Kidney (tissue), 22 donors: Measurements from ENCODE around the gene RNF123. TPM values are rescaled to one million over a fixed set of nuclear protein-coding genes. Genes with fewer than 3 reads are reported as not detected.

Experiments
- DNase-seq, 5 donors: peaks; one replicate each; pipeline ENCODE4 v3.0.0-alpha.2; 2013 to 2020
- FAIRE-seq: peaks from 2 replicates; lab custom pipeline; 2012; peaks lifted over from hg19 to GRCh38; lab: Jason Lieb, UNC
- H3K27ac ChIP-seq, 2 donors: one replicate each; pipeline ENCODE4 v1.7.0; 2013; ENCODE audit warnings: low read depth in 2 of 2, low read length in 2 of 2, inconsistent platforms in 1 of 2
- H3K27me3 ChIP-seq: one replicate; pipeline ENCODE4 v1.7.1; 2013; ENCODE audit warnings: low read length, inconsistent platforms; ENCODE audit not compliant: control insufficient read depth, insufficient read depth
- H3K36me3 ChIP-seq, 3 donors: one replicate each; pipeline versions ENCODE4 v1.7.0 to v1.7.1; 2013; ENCODE audit warnings: low read length in 3 of 3, control low read depth in 1 of 3, inconsistent platforms in 1 of 3; ENCODE audit not compliant: insufficient read depth in 3 of 3, control insufficient read depth in 2 of 3
- H3K4me1 ChIP-seq, 3 donors: one replicate each; pipeline versions ENCODE4 v1.7.0 to v1.7.1; 2013; ENCODE audit warnings: low read length in 3 of 3, inconsistent platforms in 1 of 3, low read depth in 1 of 3; ENCODE audit not compliant: control insufficient read depth in 2 of 3, insufficient read depth in 2 of 3
- H3K4me3 ChIP-seq, 3 donors: one replicate each; pipeline versions ENCODE4 v1.7.0 to v1.8.1; 2013; ENCODE audit warnings: low read length in 3 of 3, control low read depth in 1 of 3, inconsistent platforms in 1 of 3
- H3K9ac ChIP-seq, 3 donors: one replicate each; pipeline versions ENCODE4 v1.7.0 to v1.7.1; 2013; ENCODE audit warnings: low read length in 3 of 3, control low read depth in 1 of 3, inconsistent platforms in 1 of 3
- H3K9me3 ChIP-seq, 3 donors: one replicate each; pipeline versions ENCODE4 v1.7.0 to v1.7.1; 2013; ENCODE audit warnings: low read length in 3 of 3, control low read depth in 1 of 3, inconsistent platforms in 1 of 3; ENCODE audit not compliant: control insufficient read depth in 2 of 3, insufficient read depth in 1 of 3
- intact Hi-C: fragments of 100-400 bp; cut with DNase I; formaldehyde crosslinking; loops from one replicate; pipeline ENCODE4 v1.11.1; 2022
- long read RNA-seq, 10 donors: library from polyadenylated mRNA in 1 of 10; unstranded in 1 of 10; transcript quantifications; one replicate each; pipeline ENCODE4 v2.0.0 and lab custom pipeline, GENCODE V29; 2021 to 2026
- polyA plus RNA-seq: library from polyadenylated mRNA; stranded (reverse); fragments of 350-450 nt; fragmentation: Illumina TruSeq; extraction: RNeasy Lipid Tissue Mini Kit (QIAGEN cat#74804); gene quantifications from one replicate; pipeline ENCODE4 v1.2.3, GENCODE V29; 2014; ENCODE audit warnings: low read depth, low replicate concordance; ENCODE audit not compliant: insufficient read depth
- total RNA-seq: library from RNA; stranded (reverse); fragmentation: NEBNext Ultra II Directional; extraction: Animal tissue kit (Norgen Biotek cat#: 25700); gene quantifications from one replicate; pipeline ENCODE4 v1.2.1, GENCODE V29; 2021
- TF ChIP-seq, protein P1 (sequence below): IDR thresholded peaks from 3 replicates; pipeline ENCODE4 v1.5.1; 2012; ENCODE audit warnings: mild to moderate bottlenecking, moderate library complexity, borderline replicate concordance; ENCODE audit not compliant: insufficient read depth; ENCODE audit errors: extremely low read depth
- donor health status: control.
- donor health status: control.
- donor health status: control.
- donor health status: control.
- donor health status: control.
- donor health status: DM: yes; HTN: yes; CAD: no.
- donor health status: Normal renal cell carcinoma (clear cell type).

Gene RNF123
- 43.7 TPM for total RNA-seq
- polyA plus RNA-seq: 41.7 TPM
- long read RNA-seq, donor 1: 0 reads
- long read RNA-seq, donor 2, partial matches to known transcripts: 15 of 15 reads
- long read RNA-seq, donor 2, other reads (novel, unspliced or antisense): 0 of 15 reads
- long read RNA-seq, donor 3, partial matches to known transcripts: 5 of 5 reads
- long read RNA-seq, donor 3, other reads (novel, unspliced or antisense): 0 of 5 reads
- long read RNA-seq, donor 4, partial matches to known transcripts: 11 of 11 reads
- long read RNA-seq, donor 4, other reads (novel, unspliced or antisense): 0 of 11 reads
- long read RNA-seq, donor 5: 0 reads
- long read RNA-seq, donor 6, partial matches to known transcripts: 10 of 10 reads
- long read RNA-seq, donor 6, other reads (novel, unspliced or antisense): 0 of 10 reads
- long read RNA-seq, donor 7, full-length matches to known transcripts: 4 of 34 reads
- long read RNA-seq, donor 7, partial matches to known transcripts: 11 of 34 reads
- long read RNA-seq, donor 7, other reads (novel, unspliced or antisense): 19 of 34 reads
- long read RNA-seq, donor 8, partial matches to known transcripts: 0 of 7 reads
- long read RNA-seq, donor 8, other reads (novel, unspliced or antisense): 7 of 7 reads
- long read RNA-seq, donor 9, partial matches to known transcripts: 5 of 5 reads
- long read RNA-seq, donor 9, other reads (novel, unspliced or antisense): 0 of 5 reads
- long read RNA-seq, donor 10, partial matches to known transcripts: 28 of 29 reads
- long read RNA-seq, donor 10, other reads (novel, unspliced or antisense): 0 of 29 reads

DNA sequence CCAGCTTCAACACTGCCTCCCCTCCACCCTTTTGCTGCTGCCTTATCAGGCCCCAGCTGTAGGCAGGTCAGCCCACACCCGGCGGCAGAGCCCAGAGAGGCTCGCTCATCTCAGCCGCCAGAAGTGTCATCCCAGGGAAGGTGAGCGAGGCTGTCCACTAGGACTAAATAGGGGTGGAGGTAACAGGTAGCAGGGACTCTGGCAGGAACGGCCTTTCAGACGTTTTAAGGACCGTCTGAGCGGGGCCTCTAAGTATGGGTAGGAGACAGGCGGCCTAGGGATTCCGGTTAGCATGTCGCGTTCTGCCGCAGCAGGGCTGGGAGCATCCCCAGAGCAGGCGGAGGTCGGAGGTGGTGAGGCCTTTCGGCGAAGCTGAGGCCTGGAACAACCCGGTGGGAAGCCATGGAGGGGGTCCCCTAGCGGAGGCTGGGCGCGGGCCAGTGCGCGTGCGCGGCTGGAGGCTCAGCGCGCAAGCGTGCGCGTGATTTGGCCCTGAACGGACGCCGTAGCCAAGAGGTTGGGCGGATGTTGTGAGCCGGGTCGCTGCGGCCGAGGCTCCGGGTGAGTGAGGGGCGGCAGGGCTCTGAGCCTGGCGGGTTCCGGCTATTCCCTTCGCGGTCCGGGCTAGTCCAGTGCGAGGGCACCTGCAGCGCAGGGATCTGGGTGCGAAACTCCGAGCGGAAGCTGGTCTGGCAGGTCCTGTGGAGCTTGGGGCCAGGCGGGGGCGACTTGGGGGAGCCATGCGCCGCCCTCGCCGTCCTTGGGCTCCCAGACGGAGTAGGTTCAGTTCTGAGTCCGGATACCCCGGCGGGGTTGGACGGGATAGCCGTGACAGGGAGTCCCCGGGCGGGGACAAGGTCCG lies at the start of gene RNF123, which contains the start of gene MST1:
TSS of gene RNF123 (plus strand) at position 512 of the 862 bp plus-strand sequence. CDS start 1,609 bp downstream, outside the sequence.
TSS of gene MST1 (minus strand) at position 429 of the 862 bp plus-strand sequence. CDS start 783 bp downstream, outside the sequence.
- H3K36me3 ChIP-seq: no peaks in the 10 kb centered on the region
- intact Hi-C loops: no loop called here
- H3K4me1 ChIP-seq: peaks cover 0 to 25% (median 4%) of the 10 kb centered on the region in 3 donors
- H3K4me3 ChIP-seq: peak within 1 kb of the TSS; percentile 57 to 89 (median 83)
- peak within 1 kb of the TSS; percentile 85 to 89 for H3K27ac ChIP-seq
- no peaks in the 10 kb centered on the region for H3K27me3 ChIP-seq
- FAIRE-seq (no peak), DNase-seq (peak; percentile 95 to 97 (median 96))
- H3K9me3 ChIP-seq: no peaks in the 10 kb centered on the region
- TF ChIP-seq, protein P1, sequence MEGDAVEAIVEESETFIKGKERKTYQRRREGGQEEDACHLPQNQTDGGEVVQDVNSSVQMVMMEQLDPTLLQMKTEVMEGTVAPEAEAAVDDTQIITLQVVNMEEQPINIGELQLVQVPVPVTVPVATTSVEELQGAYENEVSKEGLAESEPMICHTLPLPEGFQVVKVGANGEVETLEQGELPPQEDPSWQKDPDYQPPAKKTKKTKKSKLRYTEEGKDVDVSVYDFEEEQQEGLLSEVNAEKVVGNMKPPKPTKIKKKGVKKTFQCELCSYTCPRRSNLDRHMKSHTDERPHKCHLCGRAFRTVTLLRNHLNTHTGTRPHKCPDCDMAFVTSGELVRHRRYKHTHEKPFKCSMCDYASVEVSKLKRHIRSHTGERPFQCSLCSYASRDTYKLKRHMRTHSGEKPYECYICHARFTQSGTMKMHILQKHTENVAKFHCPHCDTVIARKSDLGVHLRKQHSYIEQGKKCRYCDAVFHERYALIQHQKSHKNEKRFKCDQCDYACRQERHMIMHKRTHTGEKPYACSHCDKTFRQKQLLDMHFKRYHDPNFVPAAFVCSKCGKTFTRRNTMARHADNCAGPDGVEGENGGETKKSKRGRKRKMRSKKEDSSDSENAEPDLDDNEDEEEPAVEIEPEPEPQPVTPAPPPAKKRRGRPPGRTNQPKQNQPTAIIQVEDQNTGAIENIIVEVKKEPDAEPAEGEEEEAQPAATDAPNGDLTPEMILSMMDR: no peak
- H3K9ac ChIP-seq: peak within 1 kb of the TSS; percentile 58 to 96 (median 93)

DNA sequence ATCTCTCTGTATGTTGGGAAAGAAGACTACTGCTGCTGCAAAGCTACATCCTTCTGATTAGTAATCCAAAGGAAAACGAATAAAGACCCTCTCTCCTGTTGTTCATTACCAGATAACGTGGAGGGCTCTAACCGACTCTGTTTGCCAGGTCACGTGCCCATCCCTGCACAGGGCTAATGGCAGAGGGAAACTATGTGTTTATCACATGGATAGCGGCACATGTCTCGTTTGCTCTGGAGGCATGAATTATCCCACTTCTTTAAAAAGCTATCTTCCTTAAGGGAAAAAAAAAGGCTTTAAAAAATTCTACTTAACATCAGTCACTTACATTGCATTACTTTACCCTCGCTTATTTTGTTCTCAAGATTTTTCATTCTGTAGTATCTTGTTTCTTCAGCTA lies 48.1 kb upstream of the RNF123 start:
- TF ChIP-seq, protein P1: no peak
- FAIRE-seq (no peak), DNase-seq (no peak)
- Histone ChIP-seq H3K9me3 (no peaks in the 10 kb centered on the region), H3K4me3 (no peak overlapping the region), H3K9ac (no peak overlapping the region), H3K4me1 (no peaks in the 10 kb centered on the region), H3K27ac (no peak overlapping the region), H3K36me3 (no peaks in the 10 kb centered on the region), H3K27me3 (no peaks in the 10 kb centered on the region)
- intact Hi-C loops: no loop called here

DNA sequence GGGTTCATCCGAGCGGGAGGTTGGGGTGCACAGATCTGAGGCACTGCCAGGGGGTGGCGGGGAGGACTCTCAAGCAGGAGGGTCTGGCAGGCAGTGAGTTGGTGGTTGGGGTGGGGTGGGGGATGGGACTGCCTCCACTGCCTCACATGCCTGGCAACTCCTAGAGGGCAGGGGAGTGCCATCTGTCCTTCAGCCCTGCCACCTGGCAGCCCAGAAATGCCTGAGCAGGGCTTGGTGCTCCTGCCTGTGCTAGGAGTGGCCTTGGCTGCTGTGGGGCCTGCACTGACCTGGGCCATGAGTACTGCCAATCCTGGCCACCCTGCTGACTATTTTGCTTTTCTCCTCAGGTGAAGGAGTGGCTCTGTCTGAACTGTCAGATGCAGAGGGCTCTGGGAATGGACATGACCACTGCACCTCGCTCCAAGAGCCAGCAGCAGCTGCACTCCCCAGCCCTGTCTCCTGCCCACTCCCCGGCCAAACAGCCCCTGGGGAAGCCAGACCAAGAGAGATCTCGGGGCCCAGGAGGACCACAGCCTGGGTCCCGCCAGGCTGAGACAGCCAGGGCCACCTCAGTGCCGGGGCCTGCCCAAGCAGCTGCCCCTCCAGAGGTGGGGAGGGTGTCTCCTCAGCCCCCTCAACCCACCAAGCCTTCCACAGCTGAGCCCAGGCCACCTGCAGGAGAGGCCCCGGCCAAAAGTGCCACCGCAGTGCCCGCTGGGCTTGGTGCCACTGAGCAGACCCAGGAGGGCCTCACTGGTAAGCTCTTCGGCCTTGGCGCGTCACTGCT lies 47.2 kb upstream of the RNF123 start:
- Histone ChIP-seq H3K9me3 (no peaks in the 10 kb centered on the region), H3K4me1 (no peaks in the 10 kb centered on the region), H3K36me3 (no peaks in the 10 kb centered on the region), H3K4me3 (no peak overlapping the region), H3K9ac (no peak overlapping the region), H3K27ac (no peak overlapping the region), H3K27me3 (no peaks in the 10 kb centered on the region)
- FAIRE-seq: no peak
- DNase-seq: no peak
- intact Hi-C loops: no loop called here
- TF ChIP-seq, protein P1: no peak
